ENCODE measurements around the gene CCL17. TPM values are rescaled to one million over a fixed set of nuclear protein-coding genes. Genes with fewer than 3 reads are reported as not detected.
A peak's percentile ranks its signal among the peaks of the same experiment; 100 is the strongest.

The CCL17 gene
- total and polyA plus RNA-seq, 7 donors: 0.20 TPM; not detected in 6

GRCh38 chr16:57444711-57445110, 40.1 kb downstream of the CCL17 start:
- no peak for DNase-seq
- ATAC-seq: no peak
- 58 to 81% (median 69%) methylated on average over 3 of the region's 3 CpGs for whole genome bisulfite sequencing, 3 donors
- H3K36me3 ChIP-seq (ENCODE audit: insufficient read depth in 1 of 2, low read depth in 1 of 2): peaks cover 4 to 13% of the 10 kb centered on the region in 2 donors
- peaks cover 38% of the 10 kb centered on the region for H3K4me1 ChIP-seq
- no peaks in the 10 kb centered on the region for H3K27me3 ChIP-seq (ENCODE audit: insufficient read depth in 3 of 3, low read length in 2 of 3)
- no peaks in the 10 kb centered on the region for H3K9me3 ChIP-seq
- no peak for TF ChIP-seq CTCF (IDR thresholded peaks at IDR 0.05)
- intact Hi-C loops (cut with DNase I): no loop called here
- no peak overlapping the region for H3K4me3 ChIP-seq
- peak overlapping the region; percentile 33 for H3K27ac ChIP-seq

GRCh38 chr16:57445510-57445909, 40.9 kb downstream of the CCL17 start:
- H3K27me3 ChIP-seq (ENCODE audit: insufficient read depth in 3 of 3, low read length in 2 of 3): no peaks in the 10 kb centered on the region
- H3K4me3 ChIP-seq: no peak overlapping the region
- no peaks in the 10 kb centered on the region for H3K9me3 ChIP-seq
- no peak for TF ChIP-seq CTCF (IDR thresholded peaks at IDR 0.05)
- H3K4me1 ChIP-seq: peaks cover 39% of the 10 kb centered on the region
- 90 to 100% (median 96%) methylated on average over 2 of the region's 2 CpGs for WGBS, 3 donors
- DNase-seq: no peak
- no peak for ATAC-seq
- no peak overlapping the region for H3K27ac ChIP-seq
- intact Hi-C loops (cut with DNase I): no loop called here
- H3K36me3 ChIP-seq (ENCODE audit: insufficient read depth in 1 of 2, low read depth in 1 of 2): peaks cover 4 to 6% of the 10 kb centered on the region in 2 donors

GRCh38 chr16:57446531-57447185, 42.1 kb downstream of the CCL17 start:
- peak; percentile 23 to 44 (median 30) for ATAC-seq
- H3K9me3 ChIP-seq: no peaks in the 10 kb centered on the region
- peaks cover 39% of the 10 kb centered on the region for H3K4me1 ChIP-seq
- 1 to 2% (median 2%) methylated on average over 25 to 28 of the region's 28 CpGs for WGBS, 3 donors
- TF ChIP-seq CTCF (IDR thresholded peaks at IDR 0.05): no peak
- peak overlapping the region; percentile 91 for H3K27ac ChIP-seq
- DNase-seq: peak; percentile 46 to 72
- intact Hi-C loops (cut with DNase I): no loop called here
- H3K36me3 ChIP-seq (ENCODE audit: insufficient read depth in 1 of 2, low read depth in 1 of 2): peaks cover 0 to 12% of the 10 kb centered on the region in 2 donors
- H3K27me3 ChIP-seq (ENCODE audit: insufficient read depth in 3 of 3, low read length in 2 of 3): no peaks in the 10 kb centered on the region
- H3K4me3 ChIP-seq: peak overlapping the region; percentile 86

- WGBS, 3 donors: 0% methylated on average over 48 to 68 of the region's 68 CpGs
- H3K27me3 ChIP-seq (ENCODE audit: insufficient read depth in 3 of 3, low read length in 2 of 3): no peaks in the 10 kb centered on the region
- intact Hi-C loops (cut with DNase I): no loop called here
- H3K27ac ChIP-seq: peak within 1 kb of the TSS; percentile 91
- DNase-seq (peak; percentile 95 to 98), ATAC-seq (peak; percentile 97 to 99 (median 98))
- H3K36me3 ChIP-seq (ENCODE audit: insufficient read depth in 1 of 2, low read depth in 1 of 2): peaks cover 0 to 19% of the 10 kb centered on the region in 2 donors
- peak within 1 kb of the TSS; percentile 86 for H3K4me3 ChIP-seq
- peaks cover 39% of the 10 kb centered on the region for H3K4me1 ChIP-seq
- H3K9me3 ChIP-seq: no peaks in the 10 kb centered on the region
- TF ChIP-seq CTCF (IDR thresholded peaks at IDR 0.05): no peak
These were observed 42.8 kb downstream of the CCL17 start, which contains the start of the genes CIAPIN1 and COQ9 for GRCh38 chr16:57447186-57447962. TSS of gene CIAPIN1 (minus strand) at chr16:57447385. CDS start at chr16:57440928, 6,457 bp downstream. TSS of gene COQ9 (plus strand) at chr16:57447479. CDS start at chr16:57447506, 27 bp downstream.

Measured in psoas muscle (tissue), 8 donors.